Measurements from ENCODE around the gene CLN6. TPM values are rescaled to one million over a fixed set of nuclear protein-coding genes. Genes with fewer than 3 reads are reported as not detected.

CLN6 gene
- total RNA-seq, 1 donor from 2014 or later = 46.6 TPM

DNA sequence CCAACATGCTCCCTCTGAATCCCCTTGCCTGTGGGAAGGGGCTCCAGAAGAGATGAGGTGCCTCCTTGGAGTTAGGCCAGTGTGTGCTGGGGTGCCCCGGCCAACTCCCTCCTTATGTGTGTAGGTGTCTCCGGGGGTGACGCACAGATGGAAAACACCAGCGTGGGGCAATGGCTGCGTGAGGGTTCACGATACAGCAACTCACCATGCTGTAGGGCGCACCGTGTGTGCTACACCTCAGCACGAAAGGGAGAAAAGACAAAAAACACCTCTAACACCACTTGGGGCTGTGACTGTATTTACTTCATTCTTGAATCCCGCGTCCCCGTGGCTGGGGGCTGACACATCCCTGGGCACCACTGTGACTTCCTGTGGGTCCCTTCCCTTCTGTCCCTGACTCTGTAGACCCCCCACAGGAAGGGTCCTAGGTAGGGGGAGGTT is 22.8 kb downstream of the CLN6 start:
- no peaks in the 10 kb centered on the region for H3K27me3 Mint-ChIP-seq
- no peak overlapping the region for H3K27ac Mint-ChIP-seq
- no peak overlapping the region for H3K4me3 Mint-ChIP-seq (ENCODE audit: low read depth)
- H3K36me3 Mint-ChIP-seq (ENCODE audit: insufficient read depth) = no peaks in the 10 kb centered on the region
- no peak for DNase-seq (ENCODE audit: low spot score, unreplicated experiment)
- H3K4me1 Mint-ChIP-seq (ENCODE audit: low read depth) = peaks cover 18% of the 10 kb centered on the region
- H3K9me3 Mint-ChIP-seq (ENCODE audit: low read depth) = no peaks in the 10 kb centered on the region
- TF ChIP-seq, protein P1, sequence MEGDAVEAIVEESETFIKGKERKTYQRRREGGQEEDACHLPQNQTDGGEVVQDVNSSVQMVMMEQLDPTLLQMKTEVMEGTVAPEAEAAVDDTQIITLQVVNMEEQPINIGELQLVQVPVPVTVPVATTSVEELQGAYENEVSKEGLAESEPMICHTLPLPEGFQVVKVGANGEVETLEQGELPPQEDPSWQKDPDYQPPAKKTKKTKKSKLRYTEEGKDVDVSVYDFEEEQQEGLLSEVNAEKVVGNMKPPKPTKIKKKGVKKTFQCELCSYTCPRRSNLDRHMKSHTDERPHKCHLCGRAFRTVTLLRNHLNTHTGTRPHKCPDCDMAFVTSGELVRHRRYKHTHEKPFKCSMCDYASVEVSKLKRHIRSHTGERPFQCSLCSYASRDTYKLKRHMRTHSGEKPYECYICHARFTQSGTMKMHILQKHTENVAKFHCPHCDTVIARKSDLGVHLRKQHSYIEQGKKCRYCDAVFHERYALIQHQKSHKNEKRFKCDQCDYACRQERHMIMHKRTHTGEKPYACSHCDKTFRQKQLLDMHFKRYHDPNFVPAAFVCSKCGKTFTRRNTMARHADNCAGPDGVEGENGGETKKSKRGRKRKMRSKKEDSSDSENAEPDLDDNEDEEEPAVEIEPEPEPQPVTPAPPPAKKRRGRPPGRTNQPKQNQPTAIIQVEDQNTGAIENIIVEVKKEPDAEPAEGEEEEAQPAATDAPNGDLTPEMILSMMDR (IDR thresholded peaks at IDR 0.05; ENCODE audit: unreplicated experiment) = no peak

DNA sequence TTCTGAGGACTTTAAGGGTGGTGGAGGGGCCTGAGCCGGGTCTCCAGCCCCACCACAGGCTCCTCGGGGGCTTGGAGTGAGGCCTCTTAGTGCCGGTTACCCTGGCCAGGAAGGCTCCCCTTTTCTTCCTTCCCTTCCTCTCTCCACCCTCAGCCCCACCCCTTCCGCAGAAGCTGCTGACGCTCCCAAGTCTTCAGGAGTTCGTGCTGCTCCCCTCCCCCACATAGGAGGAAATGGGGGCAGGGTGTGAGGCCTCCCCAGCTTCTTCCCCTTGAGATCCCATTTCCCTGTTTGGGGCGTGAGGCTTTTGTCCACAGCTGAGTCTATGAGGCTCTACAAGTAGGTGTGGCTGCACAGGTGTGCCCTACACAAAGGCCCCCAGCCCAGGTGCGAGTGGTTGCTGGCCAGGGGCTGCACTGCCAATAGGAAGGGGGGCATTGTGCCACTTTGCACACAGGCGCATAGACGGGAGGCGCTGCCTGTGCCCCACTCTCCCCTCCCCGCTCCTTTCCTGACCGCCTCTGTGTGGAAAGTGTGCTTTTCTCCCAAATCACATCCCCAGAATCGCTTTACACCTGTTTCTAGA is 23.5 kb downstream of the CLN6 start:
- Mint-ChIP-seq H3K4me1 (ENCODE audit: low read depth) (peaks cover 18% of the 10 kb centered on the region), H3K9me3 (ENCODE audit: low read depth) (no peaks in the 10 kb centered on the region), H3K27ac (peak overlapping the region; percentile 74), H3K4me3 (ENCODE audit: low read depth) (peak overlapping the region; percentile 26), H3K27me3 (no peaks in the 10 kb centered on the region), H3K36me3 (ENCODE audit: insufficient read depth) (no peaks in the 10 kb centered on the region)
- no peak for DNase-seq (ENCODE audit: low spot score, unreplicated experiment)
- TF ChIP-seq, protein P1 (IDR thresholded peaks at IDR 0.05; ENCODE audit: unreplicated experiment) = no peak

DNA sequence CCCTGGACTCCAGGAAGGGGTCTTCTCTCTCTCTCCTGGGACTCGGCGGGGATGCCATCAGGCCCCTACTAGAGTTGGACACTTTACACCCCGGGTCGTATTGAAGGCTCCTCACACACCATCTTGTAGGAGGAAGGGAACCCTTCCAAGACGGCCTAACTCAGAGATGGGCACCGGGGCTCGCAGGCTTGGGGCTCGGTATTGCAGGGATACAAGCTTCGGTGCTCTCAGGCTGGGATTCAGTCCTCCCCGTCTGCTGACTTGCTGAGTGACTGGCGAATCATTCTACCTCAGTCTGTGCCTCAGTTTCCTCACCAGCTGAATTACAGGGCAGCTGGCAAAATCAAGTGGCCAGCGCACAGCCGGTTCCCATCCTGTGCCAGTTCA is 24.0 kb downstream of the CLN6 start:
- no peak overlapping the region for H3K27ac Mint-ChIP-seq
- no peak for DNase-seq (ENCODE audit: low spot score, unreplicated experiment)
- no peak overlapping the region for H3K4me3 Mint-ChIP-seq (ENCODE audit: low read depth)
- no peaks in the 10 kb centered on the region for H3K9me3 Mint-ChIP-seq (ENCODE audit: low read depth)
- H3K4me1 Mint-ChIP-seq (ENCODE audit: low read depth) = peaks cover 18% of the 10 kb centered on the region
- no peaks in the 10 kb centered on the region for H3K27me3 Mint-ChIP-seq
- TF ChIP-seq, protein P1 (IDR thresholded peaks at IDR 0.05; ENCODE audit: unreplicated experiment) = no peak
- H3K36me3 Mint-ChIP-seq (ENCODE audit: insufficient read depth) = no peaks in the 10 kb centered on the region

DNA sequence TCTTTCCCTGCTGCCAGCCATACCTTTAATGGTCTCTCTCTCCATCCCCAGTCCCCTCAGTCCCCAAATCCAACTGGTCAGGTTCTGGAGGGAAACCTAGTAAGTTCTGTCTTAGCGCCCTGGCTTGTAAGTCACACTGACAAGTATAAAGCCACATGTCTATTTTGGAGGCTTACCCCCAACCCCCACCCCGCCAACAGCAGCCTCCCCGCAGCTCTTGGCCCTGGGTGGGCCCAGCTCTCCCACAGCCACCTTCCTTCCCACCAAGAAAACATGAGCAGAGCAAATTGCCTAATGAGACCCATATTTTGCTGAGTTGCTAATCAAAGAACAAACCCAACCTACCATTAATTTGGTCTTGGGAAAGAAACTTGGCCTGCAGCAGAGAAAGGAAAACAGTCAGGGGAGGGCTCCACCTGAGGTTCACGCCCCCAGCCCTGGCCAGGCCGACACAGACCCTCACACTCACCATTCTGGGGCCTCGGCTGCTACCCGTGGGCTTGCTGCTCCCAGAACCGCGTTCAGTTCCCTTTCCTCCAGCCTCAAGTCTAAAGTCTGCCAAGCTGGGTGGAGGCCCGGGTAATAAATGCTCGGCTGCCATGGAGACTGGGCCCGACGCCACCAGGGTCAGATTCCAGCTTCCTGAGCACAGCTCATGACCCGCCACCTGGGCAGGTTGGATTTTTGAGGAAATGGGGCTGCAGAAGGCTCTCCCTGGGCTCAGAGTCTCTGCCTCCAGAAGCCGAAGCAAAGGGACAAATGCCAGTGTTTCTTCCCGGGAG is 24.6 kb downstream of the CLN6 start, which contains the start of gene CALML4:
CALML4 (minus strand) TSS at position 557 of the 782 bp plus-strand sequence; CDS start at position 472, 85 bp downstream.
- Mint-ChIP-seq H3K9me3 (ENCODE audit: low read depth) (no peaks in the 10 kb centered on the region), H3K4me3 (ENCODE audit: low read depth) (peak within 1 kb of the TSS; percentile 44), H3K4me1 (ENCODE audit: low read depth) (peaks cover 18% of the 10 kb centered on the region), H3K36me3 (ENCODE audit: insufficient read depth) (no peaks in the 10 kb centered on the region), H3K27me3 (no peaks in the 10 kb centered on the region), H3K27ac (peak within 1 kb of the TSS; percentile 37)
- no peak for DNase-seq (ENCODE audit: low spot score, unreplicated experiment)
- TF ChIP-seq, protein P1 (IDR thresholded peaks at IDR 0.05; ENCODE audit: unreplicated experiment) = no peak

DNA sequence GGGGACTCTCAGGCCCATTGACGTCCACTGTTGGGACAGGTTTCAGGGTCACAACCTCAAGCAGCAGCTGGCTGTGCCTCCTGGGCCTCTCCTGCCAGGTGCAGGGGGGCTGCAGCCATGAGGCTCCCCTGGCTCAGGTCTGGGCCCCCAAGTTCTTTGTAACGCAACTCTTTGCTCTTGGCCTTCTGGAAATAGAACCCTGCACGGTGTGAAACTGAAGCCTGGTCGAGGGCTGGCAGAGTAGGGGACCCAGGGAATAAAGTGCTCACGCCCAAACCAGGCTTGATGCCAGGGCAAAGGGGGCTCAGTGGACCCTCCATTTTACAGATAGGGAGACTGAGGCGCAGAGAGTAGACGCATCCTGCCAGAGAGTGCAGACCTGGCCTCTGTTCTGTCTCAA is 25.2 kb downstream of the CLN6 start:
- no peak overlapping the region for H3K27ac Mint-ChIP-seq
- H3K9me3 Mint-ChIP-seq (ENCODE audit: low read depth) = no peaks in the 10 kb centered on the region
- peaks cover 21% of the 10 kb centered on the region for H3K4me1 Mint-ChIP-seq (ENCODE audit: low read depth)
- H3K27me3 Mint-ChIP-seq = no peaks in the 10 kb centered on the region
- TF ChIP-seq, protein P1 (IDR thresholded peaks at IDR 0.05; ENCODE audit: unreplicated experiment) = no peak
- no peaks in the 10 kb centered on the region for H3K36me3 Mint-ChIP-seq (ENCODE audit: insufficient read depth)
- no peak overlapping the region for H3K4me3 Mint-ChIP-seq (ENCODE audit: low read depth)
- no peak for DNase-seq (ENCODE audit: low spot score, unreplicated experiment)

All from progenitor cell of endocrine pancreas (in vitro differentiated cells).